SK-N-DZ (cell line): ENCODE measurements around the gene SLC8B1.

ENCODE experiments used
- DNase-seq: peaks from one replicate; pipeline ENCODE4 v3.0.0-alpha.2; 2015; ENCODE audit warnings: low spot score
- small RNA-seq, 2 experiments: library from RNA; depleted of rRNA; stranded (forward); fragments of <200 nt; gene quantifications; one replicate each; pipeline ENCODE3, GENCODE V24; 2014

The SLC8B1 gene

DNA sequence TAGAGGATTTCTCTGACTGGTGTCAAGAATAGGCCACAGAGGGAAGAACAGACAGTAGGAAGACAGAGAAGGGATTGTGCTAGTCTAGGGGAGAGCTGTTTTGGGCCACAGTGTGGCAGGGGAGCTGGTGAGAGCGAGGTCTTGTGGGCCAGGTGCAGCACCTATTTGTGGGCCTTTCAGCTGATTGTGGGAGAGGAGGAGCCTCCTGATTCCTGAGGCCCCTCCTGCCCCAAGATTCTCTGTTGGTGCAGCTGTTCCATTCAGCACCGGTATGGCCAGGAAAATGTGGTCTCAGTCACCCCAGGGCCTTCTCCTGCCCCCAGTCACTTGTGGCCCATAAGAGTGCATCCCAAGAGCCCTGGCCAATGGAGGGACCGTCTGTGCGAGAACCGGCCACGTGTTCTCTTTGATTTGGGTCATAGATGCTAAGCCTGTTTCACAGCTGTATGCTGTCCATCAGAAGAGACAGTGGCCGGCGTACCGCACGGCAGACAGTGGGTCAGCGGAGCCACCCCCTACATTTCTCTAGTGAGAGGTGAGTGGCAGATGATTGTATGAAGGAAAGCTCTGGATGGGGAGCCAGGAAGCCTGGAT is 86.0 kb downstream of the SLC8B1 start:
- no peak for DNase-seq

Small RNA genes lying within 50 kb of the gene (small RNA-seq; reads per million reads assigned to genes)
- 0 reads per million in 2 experiments for gene MIR6762
